GM21786 (cell line): ENCODE measurements around the gene MB21D2.

Experiments used
- ATAC-seq: cut with Tn5 transposase; IDR thresholded peaks from one replicate; pipeline ENCODE4 v1.9.1; 2021; ENCODE audit not compliant: unreplicated experiment

MB21D2 gene

GRCh38 chr3:192923731-192924130, 6.1 kb upstream of the MB21D2 start:
- no peak for ATAC-seq

- no peak for ATAC-seq
Measured at GRCh38 chr3:192921793-192922192, 4.1 kb upstream of the MB21D2 start.

- ATAC-seq: no peak
Measured at GRCh38 chr3:192920411-192920810, 2.8 kb upstream of the MB21D2 start.

- ATAC-seq: no peak
Measured at GRCh38 chr3:192919901-192920300, 2.2 kb upstream of the MB21D2 start.

- no peak for ATAC-seq
Measured at GRCh38 chr3:192918275-192918588, 576 bp upstream of the MB21D2 start.

GRCh38 chr3:192917028-192917403, 640 bp downstream of the MB21D2 start:
- ATAC-seq: peak; percentile 18

GRCh38 chr3:192916371-192917027, 1.2 kb downstream of the MB21D2 start:
- no peak for ATAC-seq

GRCh38 chr3:192915722-192916121, 1.9 kb downstream of the MB21D2 start:
- ATAC-seq: no peak

- peak; percentile 44 for ATAC-seq
Measured at GRCh38 chr3:192915304-192915703, 2.4 kb downstream of the MB21D2 start.

- ATAC-seq: peak; percentile 2
Measured at GRCh38 chr3:192914848-192915247, 2.8 kb downstream of the MB21D2 start.

- ATAC-seq: no peak
Measured at GRCh38 chr3:192913540-192913939, 4.1 kb downstream of the MB21D2 start.

GRCh38 chr3:192911293-192911692, 6.4 kb downstream of the MB21D2 start:
- ATAC-seq: no peak

GRCh38 chr3:192907784-192908183, 9.9 kb downstream of the MB21D2 start:
- ATAC-seq: no peak

- no peak for ATAC-seq
Measured at GRCh38 chr3:192906940-192907339, 10.7 kb downstream of the MB21D2 start.

- ATAC-seq: no peak
Measured at GRCh38 chr3:192905980-192906678, 11.5 kb downstream of the MB21D2 start.

GRCh38 chr3:192904632-192905289, 12.9 kb downstream of the MB21D2 start:
- no peak for ATAC-seq

GRCh38 chr3:192902549-192902948, 15.1 kb downstream of the MB21D2 start:
- no peak for ATAC-seq

- ATAC-seq: no peak
Measured at GRCh38 chr3:192901435-192901834, 16.2 kb downstream of the MB21D2 start.

- no peak for ATAC-seq
Measured at GRCh38 chr3:192899540-192899982, 18.1 kb downstream of the MB21D2 start.

GRCh38 chr3:192897005-192897404, 20.7 kb downstream of the MB21D2 start:
- ATAC-seq: no peak

GRCh38 chr3:192896208-192896607, 21.4 kb downstream of the MB21D2 start:
- ATAC-seq: no peak

GRCh38 chr3:192894676-192895075, 23.0 kb downstream of the MB21D2 start:
- no peak for ATAC-seq
